Measurements from ENCODE around the gene LMO7. TPM values are rescaled to one million over a fixed set of nuclear protein-coding genes. Genes with fewer than 3 reads are reported as not detected.

Gene LMO7
- total and polyA plus RNA-seq, 11 donors: 195 to 573 (median 425) TPM

- no peaks in the 10 kb centered on the region for H3K27me3 ChIP-seq
- DNase-seq (no peak), ATAC-seq (no peak)
- TF ChIP-seq POLR2A (IDR thresholded peaks at IDR 0.05): no peak
- TF ChIP-seq, protein P1, sequence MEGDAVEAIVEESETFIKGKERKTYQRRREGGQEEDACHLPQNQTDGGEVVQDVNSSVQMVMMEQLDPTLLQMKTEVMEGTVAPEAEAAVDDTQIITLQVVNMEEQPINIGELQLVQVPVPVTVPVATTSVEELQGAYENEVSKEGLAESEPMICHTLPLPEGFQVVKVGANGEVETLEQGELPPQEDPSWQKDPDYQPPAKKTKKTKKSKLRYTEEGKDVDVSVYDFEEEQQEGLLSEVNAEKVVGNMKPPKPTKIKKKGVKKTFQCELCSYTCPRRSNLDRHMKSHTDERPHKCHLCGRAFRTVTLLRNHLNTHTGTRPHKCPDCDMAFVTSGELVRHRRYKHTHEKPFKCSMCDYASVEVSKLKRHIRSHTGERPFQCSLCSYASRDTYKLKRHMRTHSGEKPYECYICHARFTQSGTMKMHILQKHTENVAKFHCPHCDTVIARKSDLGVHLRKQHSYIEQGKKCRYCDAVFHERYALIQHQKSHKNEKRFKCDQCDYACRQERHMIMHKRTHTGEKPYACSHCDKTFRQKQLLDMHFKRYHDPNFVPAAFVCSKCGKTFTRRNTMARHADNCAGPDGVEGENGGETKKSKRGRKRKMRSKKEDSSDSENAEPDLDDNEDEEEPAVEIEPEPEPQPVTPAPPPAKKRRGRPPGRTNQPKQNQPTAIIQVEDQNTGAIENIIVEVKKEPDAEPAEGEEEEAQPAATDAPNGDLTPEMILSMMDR (IDR thresholded peaks at IDR 0.05): no peak
- no peaks in the 10 kb centered on the region for H3K4me1 ChIP-seq
- H3K27ac ChIP-seq: no peak overlapping the region
- no peaks in the 10 kb centered on the region for H3K36me3 ChIP-seq
- H3K9me3 ChIP-seq: no peaks in the 10 kb centered on the region
- no peak overlapping the region for H3K4me3 ChIP-seq
- intact Hi-C loops (cut with DNase I): no loop called here
These were observed 7.6 kb downstream of the LMO7 start for GRCh38 chr13:75643693-75644092.

DNA sequence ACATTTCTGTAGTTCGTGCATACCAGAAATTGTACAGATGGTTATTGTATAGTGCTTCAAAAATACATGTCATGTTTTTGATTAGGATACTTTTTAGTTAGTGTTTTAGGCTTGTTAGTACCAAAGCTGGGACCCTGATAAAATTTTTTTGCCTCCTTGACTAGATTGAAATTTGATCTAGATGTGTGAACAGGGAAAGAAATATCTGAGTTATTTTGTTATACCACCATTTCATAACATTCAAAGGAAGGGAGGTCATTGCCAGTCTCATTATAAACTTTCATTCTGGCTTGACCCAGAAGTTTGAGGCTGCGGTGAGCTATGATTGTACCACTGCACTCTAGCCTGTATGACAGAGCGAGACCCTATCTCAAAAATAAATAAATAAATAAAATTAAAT is 9.0 kb downstream of the LMO7 start:
- Histone ChIP-seq H3K9me3 (no peaks in the 10 kb centered on the region), H3K4me3 (no peak overlapping the region), H3K4me1 (no peaks in the 10 kb centered on the region), H3K27me3 (no peaks in the 10 kb centered on the region), H3K27ac (no peak overlapping the region), H3K36me3 (no peaks in the 10 kb centered on the region)
- intact Hi-C loops (cut with DNase I): no loop called here
- WGBS, 4 donors: 94 to 95% (median 95%) methylated on average over 3 of the region's 3 CpGs
- TF ChIP-seq, protein P1 (IDR thresholded peaks at IDR 0.05): no peak
- TF ChIP-seq POLR2A (IDR thresholded peaks at IDR 0.05): no peak
- DNase-seq: no peak
- no peak for ATAC-seq

- no peak for DNase-seq
- Histone ChIP-seq H3K4me3 (no peak overlapping the region), H3K9me3 (no peaks in the 10 kb centered on the region), H3K27ac (no peak overlapping the region), H3K27me3 (no peaks in the 10 kb centered on the region), H3K36me3 (no peaks in the 10 kb centered on the region), H3K4me1 (no peaks in the 10 kb centered on the region)
- no peak for ATAC-seq
- intact Hi-C loops (cut with DNase I): no loop called here
- TF ChIP-seq, protein P1 (IDR thresholded peaks at IDR 0.05): no peak
- TF ChIP-seq POLR2A (IDR thresholded peaks at IDR 0.05): no peak
- WGBS, 4 donors: 88 to 100% (median 97%) methylated on average over 1 of the region's 1 CpG
These were observed 11.1 kb downstream of the LMO7 start for GRCh38 chr13:75647126-75647784.

DNA sequence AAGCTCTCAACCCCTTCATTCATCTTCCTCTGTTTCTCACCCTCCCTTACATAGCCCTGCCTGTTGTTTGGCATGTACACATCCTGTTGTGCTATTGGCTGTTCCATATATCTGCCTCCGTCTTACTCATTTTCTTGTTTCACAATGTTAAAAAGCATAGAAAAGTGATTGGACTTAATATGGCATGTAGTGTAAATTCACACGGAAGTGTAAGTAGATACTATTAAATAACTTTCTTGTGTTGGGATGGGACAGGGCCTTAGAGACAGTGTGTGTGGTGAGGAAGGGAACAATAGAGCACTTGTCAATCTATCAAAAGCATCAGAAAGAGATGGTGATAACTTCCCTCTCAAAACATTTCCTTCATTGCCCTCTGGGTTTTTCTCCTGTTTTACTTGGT is 12.3 kb downstream of the LMO7 start:
- Histone ChIP-seq H3K36me3 (no peaks in the 10 kb centered on the region), H3K4me3 (no peak overlapping the region), H3K4me1 (no peaks in the 10 kb centered on the region), H3K27ac (no peak overlapping the region), H3K9me3 (no peaks in the 10 kb centered on the region), H3K27me3 (no peaks in the 10 kb centered on the region)
- 93 to 97% (median 95%) methylated on average over 2 of the region's 2 CpGs for WGBS, 4 donors
- no peak for TF ChIP-seq POLR2A (IDR thresholded peaks at IDR 0.05)
- TF ChIP-seq, protein P1 (IDR thresholded peaks at IDR 0.05): no peak
- no peak for DNase-seq
- no peak for ATAC-seq
- intact Hi-C loops (cut with DNase I): no loop called here
